ENCODE results near the gene MRPS24. TPM values are rescaled to one million over a fixed set of nuclear protein-coding genes. Genes with fewer than 3 reads are reported as not detected.

MRPS24 gene
- total RNA-seq, 1 experiment from 2014 or later, result 116 TPM

DNA sequence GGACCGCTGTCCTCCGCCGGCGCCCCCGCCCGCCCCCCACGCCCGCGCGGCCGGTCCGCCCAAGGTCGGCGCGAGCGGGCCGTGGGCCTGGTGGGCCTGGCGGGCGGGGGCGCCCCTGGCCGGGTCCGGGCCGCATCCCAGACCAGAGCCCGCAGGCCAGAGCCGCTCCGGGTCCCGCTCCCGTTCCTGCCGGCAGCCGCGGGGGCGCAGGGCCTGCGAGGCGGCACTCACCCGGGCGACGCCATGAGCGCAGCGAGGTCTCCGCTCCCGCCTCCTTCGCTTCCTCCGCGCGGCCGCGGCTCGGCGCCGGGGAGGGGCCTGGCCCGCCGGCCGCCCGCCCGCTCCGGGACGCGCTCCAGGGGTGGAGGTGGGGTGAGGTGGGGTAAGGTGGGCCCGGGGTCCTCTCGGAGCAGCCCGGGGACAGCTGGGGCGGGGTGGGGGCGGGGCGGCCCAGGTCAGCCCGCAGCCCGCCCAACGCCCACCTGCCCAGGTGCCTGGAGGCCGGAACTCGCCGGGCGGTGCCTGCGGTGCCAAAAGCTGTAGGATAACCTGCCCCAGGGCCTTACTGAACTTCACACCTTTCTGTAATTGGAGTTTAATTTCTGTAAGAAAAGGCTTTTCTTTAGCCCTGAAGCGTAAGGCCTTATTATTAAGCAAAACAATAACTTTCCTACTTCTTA is 37.2 kb upstream of the MRPS24 start, which contains the start of gene URGCP:
URGCP (minus strand) TSS at position 266 of the 680 bp plus-strand sequence; CDS start at position 245, 21 bp downstream.
- H3K9me3 ChIP-seq (ENCODE audit: control insufficient read depth, low read depth, low read length), result no peaks in the 10 kb centered on the region
- no peak within 1 kb of the TSS for H2BK15ac ChIP-seq (ENCODE audit: low read depth, low read length)
- no peaks in the 10 kb centered on the region; the same call in 1 of the 2 replicates for H3K79me2 ChIP-seq (ENCODE audit: insufficient read depth, low read length)
- peak; percentile 68 for DNase-seq
- no peak within 1 kb of the TSS for H2AK5ac ChIP-seq (ENCODE audit: insufficient read length, low read length)
- no peaks in the 10 kb centered on the region for H3K79me1 ChIP-seq (ENCODE audit: insufficient read depth, low read depth, low read length, poor library complexity, severe bottlenecking)
- H3K36me3 Mint-ChIP-seq (ENCODE audit: insufficient read depth in 1 of 3, low read depth in 3 of 3), result no peaks in the 10 kb centered on the region
- peak within 1 kb of the TSS; percentile 63; the same call in 1 of the 2 replicates for H3K14ac ChIP-seq (ENCODE audit: insufficient read depth, low read length)
- H2BK12ac ChIP-seq (ENCODE audit: insufficient read length, low read depth, low read length), result no peak within 1 kb of the TSS
- H3K4me3 Mint-ChIP-seq, result peak within 1 kb of the TSS; percentile 87 to 96
- no peaks in the 10 kb centered on the region for H3K27me3 Mint-ChIP-seq (ENCODE audit: low read depth)
- H4K5ac ChIP-seq (ENCODE audit: insufficient read length, low read depth, low read length), result no peak within 1 kb of the TSS
- H3K56ac ChIP-seq (ENCODE audit: insufficient read length, low read depth, low read length), result no peak within 1 kb of the TSS
- H3T11ph ChIP-seq (ENCODE audit: low read length), result no peak within 1 kb of the TSS
- H2BK20ac ChIP-seq (ENCODE audit: low read depth, low read length, poor library complexity, severe bottlenecking), result no peak within 1 kb of the TSS
- H3K9me3 Mint-ChIP-seq, result no peaks in the 10 kb centered on the region
- no peak within 1 kb of the TSS for H2BK5ac ChIP-seq (ENCODE audit: insufficient read length, low read length)
- H3K4ac ChIP-seq (ENCODE audit: low read depth, low read length), result no peak within 1 kb of the TSS
- no peaks in the 10 kb centered on the region for H3K23me2 ChIP-seq (ENCODE audit: insufficient read length, low read depth, low read length, poor library complexity, severe bottlenecking)
- peak within 1 kb of the TSS; percentile 80 to 93 (median 88); a peak in 2 of 7 replicates for H3K27ac Mint-ChIP-seq
- H4K8ac ChIP-seq (replicated peaks; ENCODE audit: insufficient read length, low read depth, low read length), result no peak within 1 kb of the TSS
- WGBS (ENCODE audit: extremely low coverage, insufficient read length, low lambda C conversion rate), result no CpG with 5 or more reads among the region's 73 CpGs
- no peak within 1 kb of the TSS for H3K23ac ChIP-seq (ENCODE audit: insufficient read length, low read depth, low read length)
- H2BK120ac ChIP-seq (ENCODE audit: low read depth, low read length, poor library complexity, severe bottlenecking), result no peak within 1 kb of the TSS
- peak within 1 kb of the TSS; percentile 59 for H3K4me2 ChIP-seq (ENCODE audit: insufficient read depth, insufficient read length, low read length)
- no peaks in the 10 kb centered on the region for H3K27me3 ChIP-seq (ENCODE audit: insufficient read depth, low read length)
- H4K91ac ChIP-seq (ENCODE audit: insufficient read length, low read depth, low read length), result no peak within 1 kb of the TSS
- no peaks in the 10 kb centered on the region for H4K20me1 ChIP-seq (ENCODE audit: control insufficient read depth, insufficient read depth, insufficient read length)
- H3K4me1 ChIP-seq (ENCODE audit: insufficient read depth, low read length), result 0 out of 2 replicates have a peak, but pooled peaks cover 3% of the 10 kb centered on the region
- TF ChIP-seq, protein P1, sequence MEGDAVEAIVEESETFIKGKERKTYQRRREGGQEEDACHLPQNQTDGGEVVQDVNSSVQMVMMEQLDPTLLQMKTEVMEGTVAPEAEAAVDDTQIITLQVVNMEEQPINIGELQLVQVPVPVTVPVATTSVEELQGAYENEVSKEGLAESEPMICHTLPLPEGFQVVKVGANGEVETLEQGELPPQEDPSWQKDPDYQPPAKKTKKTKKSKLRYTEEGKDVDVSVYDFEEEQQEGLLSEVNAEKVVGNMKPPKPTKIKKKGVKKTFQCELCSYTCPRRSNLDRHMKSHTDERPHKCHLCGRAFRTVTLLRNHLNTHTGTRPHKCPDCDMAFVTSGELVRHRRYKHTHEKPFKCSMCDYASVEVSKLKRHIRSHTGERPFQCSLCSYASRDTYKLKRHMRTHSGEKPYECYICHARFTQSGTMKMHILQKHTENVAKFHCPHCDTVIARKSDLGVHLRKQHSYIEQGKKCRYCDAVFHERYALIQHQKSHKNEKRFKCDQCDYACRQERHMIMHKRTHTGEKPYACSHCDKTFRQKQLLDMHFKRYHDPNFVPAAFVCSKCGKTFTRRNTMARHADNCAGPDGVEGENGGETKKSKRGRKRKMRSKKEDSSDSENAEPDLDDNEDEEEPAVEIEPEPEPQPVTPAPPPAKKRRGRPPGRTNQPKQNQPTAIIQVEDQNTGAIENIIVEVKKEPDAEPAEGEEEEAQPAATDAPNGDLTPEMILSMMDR (conservative IDR thresholded peaks at IDR 0.05), result no peak
- H3K9ac ChIP-seq (ENCODE audit: extremely low read depth, insufficient read length, low read length), result peak within 1 kb of the TSS; percentile 26
- H3K18ac ChIP-seq (ENCODE audit: insufficient read length, low read depth, low read length), result no peak within 1 kb of the TSS
- H3K27ac ChIP-seq (ENCODE audit: insufficient read length, low read depth, low read length), result no peak within 1 kb of the TSS
- no peak within 1 kb of the TSS for H2AFZ ChIP-seq (ENCODE audit: low read length)
- peaks cover 29 to 37% of the 10 kb centered on the region in 2 experiments for H3K4me1 Mint-ChIP-seq
